Measurements from ENCODE around the gene SYT1.
"Not testable (repeated sequence)": the region's sequence is repeated elsewhere in the genome, so short reads cannot be mapped to it uniquely, and the experiment has no call there.

Gene SYT1

GRCh38 chr12:78864403-78864869 lies at the start of gene SYT1:
Gene SYT1 (plus strand): TSS chr12:78864774.
- DNase-seq (ENCODE audit: low read depth in 2 of 2), result no peak

GRCh38 chr12:78818487-78818886 lies 46.1 kb upstream of the SYT1 start:
- DNase-seq (ENCODE audit: low read depth in 2 of 2), result no peak

- no peak for DNase-seq (ENCODE audit: low read depth in 2 of 2)
These were observed 43.6 kb upstream of the SYT1 start for GRCh38 chr12:78820946-78821345.

GRCh38 chr12:78824918-78825317 lies 39.7 kb upstream of the SYT1 start:
- no peak for DNase-seq (ENCODE audit: low read depth in 2 of 2)

- no peak for DNase-seq (ENCODE audit: low read depth in 2 of 2)
These were observed 34.9 kb upstream of the SYT1 start for GRCh38 chr12:78829690-78830089.

DNA sequence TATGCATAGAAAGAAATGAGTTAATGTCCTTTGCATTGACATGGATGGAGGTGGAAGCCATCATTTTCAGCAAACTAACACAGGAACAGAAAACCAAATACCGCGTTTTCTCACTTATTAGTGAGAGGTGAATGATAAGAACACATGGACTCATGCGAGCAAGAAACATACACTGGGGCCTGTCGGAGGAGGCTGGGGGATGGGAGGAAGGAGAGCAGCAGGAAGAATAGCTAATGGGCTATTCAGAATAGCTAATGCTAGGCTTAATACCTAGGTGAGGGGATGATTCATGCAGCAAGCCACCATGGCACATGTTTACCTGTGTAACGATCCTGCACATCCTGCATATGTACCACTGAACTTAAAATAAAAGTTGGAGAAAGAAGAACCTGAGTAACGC lies 29.1 kb upstream of the SYT1 start:
- DNase-seq (ENCODE audit: low read depth in 2 of 2), result no peak

- not testable (repeated sequence) for DNase-seq (ENCODE audit: low read depth in 2 of 2)
These were observed 24.0 kb upstream of the SYT1 start for GRCh38 chr12:78840518-78841019.

DNA sequence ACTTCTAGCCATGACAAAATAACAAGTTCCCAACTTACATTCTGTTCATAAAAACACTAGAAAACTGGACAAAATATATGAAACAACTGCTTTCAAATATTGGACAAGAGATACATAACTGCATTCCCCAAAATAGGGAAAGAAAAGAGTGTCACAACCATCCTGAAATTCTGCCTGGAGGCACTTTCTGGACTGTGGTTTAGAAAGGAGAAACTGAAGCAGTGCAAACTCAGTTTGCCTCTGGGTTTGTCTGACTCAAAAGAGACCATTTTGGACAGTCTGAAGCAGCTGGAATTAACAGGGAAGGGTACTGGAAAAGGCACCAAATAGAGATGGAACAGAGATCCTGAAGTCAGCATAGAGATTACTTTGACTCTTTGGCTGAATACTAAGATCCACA lies 11.3 kb upstream of the SYT1 start:
- DNase-seq (ENCODE audit: low read depth in 2 of 2), result no peak

DNA sequence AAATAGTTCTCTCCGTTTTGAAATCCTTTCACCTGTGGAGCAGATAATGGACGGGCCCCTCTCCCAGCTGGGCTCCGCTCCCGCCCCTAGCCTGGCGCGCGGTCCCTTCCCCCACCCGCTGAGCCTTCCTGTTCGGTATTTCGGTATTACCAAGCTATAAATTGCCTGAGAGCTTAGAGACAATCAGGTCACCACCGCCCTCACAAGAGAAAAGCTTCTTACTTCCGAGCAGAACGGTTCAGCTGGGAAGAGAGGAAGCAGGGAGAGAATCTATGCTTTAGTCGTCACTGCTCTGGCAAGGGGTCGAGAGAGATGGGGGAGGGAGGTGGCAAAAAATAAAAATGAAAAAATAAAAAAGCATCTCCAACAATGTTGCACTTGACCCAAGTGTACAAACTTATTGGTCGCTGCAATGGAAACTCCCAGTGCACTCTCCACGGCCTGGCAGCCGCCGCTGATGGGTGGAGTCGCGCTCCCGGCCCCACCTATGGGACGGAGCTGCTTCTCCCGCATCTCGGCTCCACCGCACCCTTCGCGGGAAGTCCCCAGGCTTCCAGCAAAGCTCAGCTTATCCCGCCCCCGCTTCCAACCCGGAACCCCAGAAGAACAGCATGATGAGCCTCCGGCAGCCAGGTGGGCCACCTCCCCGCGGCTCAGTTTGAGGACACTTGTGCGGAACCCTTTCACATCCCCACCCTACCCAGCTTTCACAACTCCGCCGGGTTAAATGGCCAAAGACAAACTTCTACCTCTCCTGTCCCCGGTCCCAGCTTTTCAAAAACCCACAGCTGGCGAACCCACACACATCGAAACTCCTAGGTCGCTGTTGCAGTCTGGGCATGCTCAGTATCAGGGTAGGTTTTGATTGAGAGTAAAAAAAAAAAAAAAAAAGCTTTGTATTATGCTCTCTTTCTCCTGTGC lies 832 bp upstream of the SYT1 start:
- no peak for DNase-seq (ENCODE audit: low read depth in 2 of 2)

- DNase-seq (ENCODE audit: low read depth in 2 of 2), result no peak
These were observed 393 bp downstream of the SYT1 start for GRCh38 chr12:78864870-78865463.

DNA sequence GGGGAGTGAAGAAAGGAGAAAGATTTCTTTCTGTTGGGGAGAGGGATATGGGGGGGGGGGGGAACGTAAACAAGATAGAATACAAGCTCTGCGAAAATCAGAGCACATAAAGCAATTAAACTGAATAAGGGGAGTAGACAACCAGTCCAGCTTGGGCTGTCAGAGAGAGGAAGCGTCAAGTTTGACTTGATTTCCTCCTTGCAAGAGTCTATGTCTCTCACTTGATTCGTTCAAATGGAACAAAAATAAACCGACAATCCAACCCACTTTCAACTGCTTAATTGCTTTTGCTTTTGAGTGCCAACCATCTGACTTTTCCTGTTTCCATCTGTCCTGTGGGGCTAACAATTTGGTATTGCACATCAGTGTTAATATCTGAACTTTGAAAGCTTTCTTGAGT lies 942 bp downstream of the SYT1 start:
- DNase-seq (ENCODE audit: low read depth in 2 of 2), result no peak

DNA sequence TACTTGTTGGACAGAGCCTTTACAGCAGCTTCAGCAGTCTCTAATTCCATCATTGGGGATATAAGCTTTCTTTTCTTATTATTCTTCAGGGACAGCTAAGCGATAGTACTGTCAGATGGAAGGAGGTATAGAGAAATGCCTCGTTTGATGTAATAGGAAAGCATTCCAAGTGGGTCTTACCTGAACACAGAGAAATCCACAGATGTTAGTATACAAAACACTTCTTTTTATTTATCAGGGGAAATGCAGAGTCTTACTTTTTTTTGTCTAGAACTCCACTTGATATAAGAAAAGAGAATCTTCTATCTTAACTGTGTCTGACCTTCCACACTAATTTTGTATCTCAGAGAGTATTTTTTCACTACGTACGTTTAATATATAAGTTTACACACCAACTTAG lies 1.9 kb downstream of the SYT1 start:
- DNase-seq (ENCODE audit: low read depth in 2 of 2), result no peak

- DNase-seq (ENCODE audit: low read depth in 2 of 2), result no peak
These were observed 6.0 kb downstream of the SYT1 start for GRCh38 chr12:78870539-78870938.

GRCh38 chr12:78871566-78871965 lies 7.0 kb downstream of the SYT1 start:
- DNase-seq (ENCODE audit: low read depth in 2 of 2), result no peak

- DNase-seq (ENCODE audit: low read depth in 2 of 2), result no peak
These were observed 13.9 kb downstream of the SYT1 start for GRCh38 chr12:78878459-78878858.

DNA sequence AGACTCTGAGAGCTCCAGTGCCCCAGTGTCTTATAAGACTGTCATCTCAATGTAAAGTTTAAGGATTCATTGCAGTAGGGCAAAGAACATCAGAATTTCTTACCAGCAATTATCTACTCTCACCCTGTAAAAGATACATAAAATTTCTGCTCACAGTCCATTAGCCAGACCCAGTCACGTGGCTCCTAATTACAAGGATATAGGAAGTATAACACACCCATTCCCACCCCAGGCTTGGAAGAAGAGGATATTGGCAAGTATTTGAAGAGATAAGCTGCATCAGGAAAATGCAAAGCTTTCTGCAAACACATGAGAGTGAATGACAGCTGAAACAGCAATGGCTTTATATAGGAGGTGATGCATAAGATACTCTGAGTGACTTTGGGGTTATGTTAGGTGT lies 14.3 kb downstream of the SYT1 start:
- no peak for DNase-seq (ENCODE audit: low read depth in 2 of 2)

DNA sequence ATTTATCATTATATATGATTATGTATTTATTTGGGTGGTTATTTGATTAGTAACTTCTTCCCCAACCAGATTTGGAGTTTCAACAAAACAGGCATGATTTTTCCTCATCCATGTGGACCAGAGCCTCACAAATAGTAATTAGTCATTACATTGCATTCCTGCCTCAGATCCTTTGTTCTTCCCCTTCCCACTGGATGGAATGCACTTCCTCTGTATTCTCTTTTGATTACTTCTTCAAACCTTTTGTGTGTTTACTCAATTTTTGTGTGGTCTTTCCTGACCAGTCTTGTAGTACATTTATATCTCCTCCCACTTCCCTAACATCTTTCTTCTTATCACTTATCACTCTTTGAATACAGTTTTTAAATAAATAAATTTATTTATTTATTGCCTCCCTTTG lies 15.5 kb downstream of the SYT1 start:
- DNase-seq (ENCODE audit: low read depth in 2 of 2), result no peak

DNA sequence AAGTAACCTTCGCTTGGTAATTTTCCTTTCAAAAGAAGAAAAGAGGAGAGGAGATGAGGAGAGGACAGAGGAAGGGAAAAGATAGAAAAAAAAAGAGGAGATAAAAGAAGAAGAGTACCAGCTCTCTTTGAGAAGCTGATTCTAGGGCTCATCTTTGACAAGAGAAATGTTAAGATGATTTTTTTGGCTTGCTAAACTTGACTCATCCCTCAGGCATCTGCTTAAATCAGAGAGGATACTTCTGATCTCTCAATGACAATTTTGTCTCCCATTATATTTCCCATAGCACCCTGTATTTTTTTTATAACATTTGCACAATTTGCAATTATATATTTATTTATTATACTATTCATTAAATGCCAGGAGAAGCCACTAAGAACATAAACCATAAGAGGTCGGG lies 17.1 kb downstream of the SYT1 start:
- DNase-seq (ENCODE audit: low read depth in 2 of 2), result no peak

DNA sequence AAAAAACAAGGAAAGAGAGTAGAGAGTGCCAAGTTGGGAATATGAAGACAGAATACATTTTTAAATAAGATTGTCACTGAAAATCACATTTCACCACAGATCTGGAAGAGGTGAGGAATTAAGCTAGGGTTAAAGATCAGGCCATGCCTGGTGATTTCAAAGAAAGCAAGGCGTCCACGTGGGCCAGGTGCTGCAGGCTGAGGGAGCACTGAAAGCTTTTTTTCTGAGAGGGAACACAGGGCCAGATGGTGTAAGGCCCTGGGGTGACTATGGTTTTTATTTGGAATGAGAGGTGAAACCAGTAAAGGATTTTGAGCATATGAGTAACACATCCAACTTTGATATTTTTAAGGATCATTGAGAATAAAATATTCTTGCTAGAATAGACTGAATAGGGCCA lies 20.9 kb downstream of the SYT1 start:
- DNase-seq (ENCODE audit: low read depth in 2 of 2), result no peak

DNA sequence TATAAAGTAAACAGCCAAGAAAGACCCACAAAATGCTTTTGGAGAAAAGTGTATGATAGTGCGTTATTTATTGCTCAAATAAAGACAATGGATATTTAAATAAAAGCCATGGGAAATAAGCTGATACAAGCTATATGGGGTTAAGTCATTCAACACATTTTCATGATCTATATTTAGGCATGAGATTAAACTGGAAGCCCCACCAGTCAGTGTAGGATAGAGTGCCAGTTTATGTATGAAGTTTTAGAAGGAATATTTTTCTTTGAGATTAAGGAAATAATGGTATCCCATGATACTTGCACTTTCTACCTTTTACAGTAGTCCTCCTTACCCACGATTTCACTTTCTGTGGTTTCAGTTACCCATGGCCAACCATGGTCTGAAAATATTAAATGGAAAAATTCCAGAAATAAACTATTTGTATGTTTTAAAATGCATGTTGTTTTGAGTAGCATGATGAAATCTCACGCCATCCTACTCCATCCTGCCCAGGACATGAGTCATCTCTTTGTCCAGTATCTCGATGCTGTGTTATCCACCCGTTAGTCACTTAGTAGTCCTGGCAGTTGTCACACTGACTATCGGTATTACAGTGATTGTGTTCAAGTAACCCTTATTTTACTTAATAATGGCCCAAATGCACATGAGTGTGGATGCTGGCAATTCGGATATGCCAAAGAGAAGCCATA lies 22.3 kb downstream of the SYT1 start:
- DNase-seq (ENCODE audit: low read depth in 2 of 2), result no peak

- no peak for DNase-seq (ENCODE audit: low read depth in 2 of 2)
These were observed 22.9 kb downstream of the SYT1 start for GRCh38 chr12:78887444-78887843.

DNA sequence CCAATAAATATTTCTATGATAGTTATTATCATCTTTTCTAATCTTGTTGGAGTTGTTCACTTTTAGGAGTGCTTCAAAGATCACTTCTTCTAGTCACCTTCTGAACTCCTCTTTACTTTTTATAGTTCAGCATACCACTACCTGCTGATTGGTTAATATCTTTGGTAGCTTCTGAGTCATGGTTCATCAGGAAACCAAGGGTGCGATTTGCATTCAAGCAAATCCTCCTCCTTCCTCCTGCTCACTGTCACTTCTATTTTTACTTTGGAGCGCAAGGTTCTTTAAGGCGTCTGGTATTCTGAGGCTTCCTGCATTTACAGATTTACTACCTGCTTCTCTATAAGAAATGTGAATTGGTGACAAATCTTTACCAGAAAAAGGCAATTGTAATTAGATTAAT lies 24.0 kb downstream of the SYT1 start:
- DNase-seq (ENCODE audit: low read depth in 2 of 2), result no peak
